Stimulated activated CD4-positive, alpha-beta T cell treated with anti-CD3 and anti-CD28 coated beads, Interleukin-4, amount 100 ng/mL, for 4 hours (primary cell): ENCODE measurements around the gene GULP1.

Source experiments
- DNase-seq, 2 experiments: peaks; one replicate each; pipeline ENCODE4 v3.0.0-alpha.2; 2020

GULP1 gene

DNA sequence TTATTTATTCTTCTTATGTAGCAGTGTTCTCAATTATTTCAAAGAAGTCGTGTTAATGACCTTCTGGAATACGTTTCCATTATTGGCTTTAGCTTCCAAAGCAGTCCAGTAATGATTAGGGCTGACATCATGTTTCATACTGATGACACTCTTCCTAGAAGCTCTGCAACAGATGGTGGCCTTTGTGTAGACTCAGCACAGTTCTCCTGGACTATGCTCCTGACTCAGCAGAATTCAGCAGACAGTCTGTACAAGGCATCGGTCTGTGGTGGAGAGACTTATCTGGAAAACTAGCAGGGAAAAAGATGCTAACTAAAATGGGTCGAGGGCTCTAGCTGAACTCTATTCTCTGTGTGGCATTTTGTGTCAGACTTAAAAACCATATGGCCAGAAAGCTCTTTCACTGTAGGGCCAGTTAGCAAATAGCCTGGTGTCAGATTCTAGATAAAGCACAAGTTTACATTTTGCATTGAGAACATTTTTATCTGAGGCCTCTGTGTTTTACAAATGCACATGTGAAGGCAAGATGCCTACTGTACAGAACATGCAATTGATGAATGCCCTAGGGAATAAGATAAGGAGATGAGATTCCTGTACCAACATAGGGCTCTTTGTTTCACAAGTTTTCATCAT, 35.1 kb downstream of the GULP1 start:
- DNase-seq: no peak

GRCh38 chr2:188327518-188328213, 36.0 kb downstream of the GULP1 start:
- DNase-seq: no peak

DNA sequence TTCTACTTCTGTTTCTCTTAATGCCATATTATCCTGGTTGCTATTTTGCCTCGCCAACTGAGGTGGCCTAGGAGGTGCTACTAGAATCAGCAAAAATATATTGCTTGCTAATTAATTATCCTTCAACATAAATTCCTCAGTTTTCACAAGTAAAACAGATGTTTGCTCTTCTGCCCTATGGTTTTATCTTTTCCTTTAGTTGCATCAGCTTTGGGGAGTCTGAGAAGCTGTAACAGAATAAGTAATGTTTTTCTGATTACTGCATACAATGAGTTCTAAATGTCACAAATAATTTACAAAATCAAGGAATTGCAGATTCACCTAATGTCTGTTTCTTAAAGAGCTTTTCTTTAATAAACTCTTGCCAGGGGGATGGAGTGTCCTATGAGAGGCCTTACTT, 36.7 kb downstream of the GULP1 start:
- DNase-seq: no peak

GRCh38 chr2:188330316-188331053, 38.8 kb downstream of the GULP1 start:
- no peak for DNase-seq

DNA sequence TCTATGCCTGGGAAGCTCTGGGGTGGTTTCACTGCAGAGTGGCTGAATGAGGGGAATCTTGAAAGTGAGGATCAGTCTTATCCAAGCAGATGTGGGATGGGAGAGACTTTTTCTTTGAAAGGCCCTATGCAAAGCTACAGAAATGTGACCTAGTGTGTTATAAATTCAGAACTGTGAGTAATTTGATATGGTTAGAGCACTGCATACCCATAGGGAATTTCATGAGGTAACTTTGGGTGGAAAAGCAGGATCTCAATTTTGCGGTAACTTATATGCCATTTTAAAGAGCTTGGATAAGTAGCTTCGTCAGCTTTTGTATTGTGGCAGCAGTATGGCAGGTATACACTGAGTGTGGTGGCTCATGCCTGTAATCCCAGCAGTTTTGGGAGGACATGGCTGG, 40.9 kb downstream of the GULP1 start:
- DNase-seq: no peak

DNA sequence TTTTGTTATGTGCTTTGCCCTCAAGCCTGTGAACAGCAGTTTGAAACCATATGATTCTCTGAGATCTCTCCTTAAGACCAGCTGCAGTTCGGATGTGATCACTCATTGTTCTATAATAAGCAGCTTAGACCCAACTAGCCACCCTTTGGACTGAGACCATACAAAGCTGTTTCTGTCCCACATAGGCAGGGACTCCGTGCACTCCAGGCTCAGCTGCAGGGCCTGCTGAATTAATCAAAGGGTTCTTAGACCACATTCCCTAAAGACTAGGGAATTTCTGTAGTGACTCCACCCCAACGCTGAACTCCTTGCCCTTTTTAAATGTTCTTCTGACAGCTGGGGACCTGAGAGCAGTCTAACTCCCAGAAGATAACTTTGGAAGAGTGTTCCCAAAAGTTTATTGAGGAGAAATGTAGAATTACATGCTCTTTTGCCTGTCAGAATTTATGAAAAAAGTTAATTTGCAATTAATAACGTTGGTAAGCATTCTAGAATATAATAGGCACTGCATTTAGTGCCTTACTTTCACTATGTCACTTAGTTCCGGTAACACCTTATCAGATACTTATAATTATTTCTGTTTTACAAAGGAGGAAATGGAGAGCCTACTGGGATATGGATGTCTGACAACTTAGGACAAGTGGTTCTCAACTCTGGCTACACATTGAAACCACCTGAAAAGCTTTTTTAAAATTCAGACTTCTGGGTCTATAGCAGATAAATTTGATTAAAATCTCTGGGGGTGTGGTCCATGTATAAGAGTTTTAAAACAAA, 42.3 kb downstream of the GULP1 start:
- no peak for DNase-seq

DNA sequence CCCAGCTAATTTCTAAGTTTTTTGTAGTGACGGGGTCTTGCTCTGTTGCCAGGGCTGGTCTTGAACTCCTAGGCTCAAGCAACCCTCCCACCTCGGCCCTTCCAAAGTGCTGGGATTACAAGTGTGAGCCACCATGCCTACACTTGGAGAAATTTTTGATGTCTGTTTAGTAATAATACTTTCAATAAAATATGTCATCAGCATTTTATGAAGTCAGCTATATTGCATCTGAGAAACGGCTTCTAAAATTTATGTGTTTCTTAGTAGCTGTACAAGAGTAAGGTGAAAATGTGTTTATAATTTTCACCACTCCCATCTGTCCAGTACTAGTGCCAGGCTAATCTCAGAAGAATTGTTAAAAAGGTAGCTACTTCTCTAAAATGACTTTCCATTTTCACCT, 46.8 kb downstream of the GULP1 start:
- DNase-seq: no peak

DNA sequence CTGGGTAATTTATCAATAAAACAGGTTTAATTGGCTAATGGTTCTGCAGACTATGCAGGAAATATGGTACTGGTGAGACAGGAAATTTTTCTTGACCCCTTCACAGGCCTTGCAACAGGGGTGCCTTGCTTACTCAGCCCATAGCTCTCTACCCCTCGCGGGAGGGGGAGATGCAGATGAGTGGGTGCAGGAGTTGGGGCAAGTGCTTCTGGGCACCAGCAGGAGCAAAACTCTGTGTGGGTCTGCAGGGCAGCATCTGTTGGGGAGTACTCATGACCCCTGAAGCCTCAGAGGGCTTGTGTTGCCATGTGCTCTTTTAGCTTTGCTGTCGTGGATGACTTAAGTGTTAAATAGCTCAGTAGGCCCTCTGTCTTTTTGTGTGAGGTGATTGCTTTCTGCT, 48.6 kb downstream of the GULP1 start:
- no peak for DNase-seq

- no peak for DNase-seq
These were observed 53.3 kb downstream of the GULP1 start for GRCh38 chr2:188345020-188345419.

GRCh38 chr2:188345426-188345825, 53.8 kb downstream of the GULP1 start:
- DNase-seq: no peak

DNA sequence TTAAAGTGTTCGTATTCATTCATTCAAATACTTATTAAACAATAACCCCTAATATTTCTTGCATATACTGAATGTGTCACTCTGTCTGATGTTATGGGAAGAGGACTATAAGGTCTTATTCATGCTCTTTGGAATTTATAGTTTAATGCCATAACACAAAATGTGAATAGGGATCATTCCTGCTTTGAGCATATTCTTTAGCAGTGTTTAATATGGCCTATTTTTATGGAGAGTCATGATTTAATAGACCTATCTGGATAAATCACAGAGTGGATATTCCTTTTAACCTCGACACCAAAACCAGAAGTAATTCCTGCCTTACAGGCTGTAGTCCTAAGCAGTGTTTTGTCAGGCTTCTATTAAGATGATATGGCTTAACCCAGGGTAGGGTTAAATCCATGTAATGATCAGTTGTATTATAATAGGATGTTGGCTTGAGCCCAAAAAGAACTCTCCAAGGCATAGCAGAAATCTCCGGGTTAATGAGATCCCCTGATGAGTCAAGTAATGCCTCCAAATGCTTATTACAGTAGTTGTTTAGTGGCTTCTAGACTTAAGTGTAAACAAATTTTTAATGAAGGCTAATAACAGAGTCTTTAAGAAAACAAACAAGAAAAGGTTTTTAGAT, 54.3 kb downstream of the GULP1 start:
- no peak for DNase-seq

GRCh38 chr2:188349019-188349418, 57.3 kb downstream of the GULP1 start:
- no peak for DNase-seq

- no peak for DNase-seq
These were observed 61.6 kb downstream of the GULP1 start for GRCh38 chr2:188353282-188353681.

- no peak for DNase-seq
These were observed 69.0 kb downstream of the GULP1 start for GRCh38 chr2:188360485-188361263.

DNA sequence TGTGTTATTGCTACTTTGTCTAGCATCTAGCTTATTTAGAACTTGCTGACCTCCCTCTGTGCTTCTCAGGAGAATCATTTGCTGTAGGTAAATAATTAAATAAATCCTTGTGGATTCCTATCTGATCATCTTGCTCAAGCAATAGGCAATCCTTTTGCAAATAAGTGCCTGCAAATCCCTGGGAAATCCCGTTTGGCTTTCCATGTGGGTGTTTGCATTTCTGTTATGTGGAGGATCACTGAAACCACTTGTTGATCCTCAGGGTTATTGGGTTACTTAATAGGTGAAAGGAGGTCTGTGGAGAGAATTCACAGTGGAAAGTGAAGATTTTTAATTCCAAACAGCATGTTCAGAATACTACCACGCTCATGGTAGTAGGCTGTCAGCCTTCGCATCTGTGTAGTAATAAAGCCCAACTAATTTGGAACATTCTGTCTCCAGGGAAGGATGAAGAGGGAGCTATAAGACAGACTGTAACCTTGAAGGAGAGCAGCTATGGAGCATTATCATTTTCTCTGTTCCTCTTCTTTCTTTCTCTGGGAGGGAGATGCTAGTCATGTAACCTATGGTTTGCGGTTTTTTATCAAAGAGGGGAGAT, 72.5 kb downstream of the GULP1 start:
- DNase-seq: no peak

DNA sequence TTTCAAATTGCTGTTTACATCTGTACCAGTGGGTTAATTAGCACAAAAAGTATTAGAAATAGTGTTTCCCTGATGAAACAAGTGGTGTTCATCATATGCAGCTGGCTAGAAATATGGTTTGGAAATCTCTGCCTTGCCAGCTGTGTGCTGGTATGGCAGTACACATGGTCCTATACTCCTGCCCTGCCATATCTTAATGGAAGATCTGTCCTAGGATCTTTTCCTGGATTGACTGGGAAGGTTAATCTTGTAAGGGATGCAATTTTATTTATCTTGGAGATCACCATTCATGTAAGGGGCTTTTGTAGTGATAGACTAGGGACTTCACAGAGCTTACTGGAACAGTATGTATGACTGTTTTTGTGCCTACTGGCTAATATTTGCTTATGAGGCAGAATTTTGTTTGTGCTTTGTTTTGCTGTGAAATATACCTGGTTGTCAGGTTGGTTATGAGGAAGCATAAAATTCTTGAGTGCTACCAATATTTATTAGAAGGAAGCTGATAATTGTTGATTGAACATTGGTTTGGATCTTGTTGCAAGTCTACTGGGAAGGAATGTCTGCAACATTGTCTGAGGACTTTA, 73.5 kb downstream of the GULP1 start:
- DNase-seq: no peak

GRCh38 chr2:188367164-188367563, 75.5 kb downstream of the GULP1 start:
- no peak for DNase-seq

DNA sequence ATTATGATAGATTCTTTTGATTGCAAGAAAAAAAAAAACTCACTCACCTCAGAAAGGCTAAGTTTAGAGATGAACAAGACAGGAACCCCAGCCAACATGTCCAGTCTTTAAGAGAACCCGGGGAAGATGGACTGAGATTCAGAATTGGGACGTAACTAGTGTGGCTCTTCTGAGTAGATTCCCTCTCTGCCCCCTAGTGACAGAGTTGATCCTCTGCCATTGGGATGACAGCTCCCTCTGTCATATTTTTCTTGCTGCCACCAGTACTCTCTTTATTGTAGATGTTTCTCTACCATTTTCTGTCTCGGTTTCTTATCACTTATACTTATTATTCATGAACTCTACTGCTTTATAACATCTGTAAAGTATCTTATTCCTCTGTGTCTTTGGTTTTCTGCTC, 77.7 kb downstream of the GULP1 start:
- DNase-seq: no peak

GRCh38 chr2:188378371-188378950, 86.8 kb downstream of the GULP1 start:
- DNase-seq: no peak

DNA sequence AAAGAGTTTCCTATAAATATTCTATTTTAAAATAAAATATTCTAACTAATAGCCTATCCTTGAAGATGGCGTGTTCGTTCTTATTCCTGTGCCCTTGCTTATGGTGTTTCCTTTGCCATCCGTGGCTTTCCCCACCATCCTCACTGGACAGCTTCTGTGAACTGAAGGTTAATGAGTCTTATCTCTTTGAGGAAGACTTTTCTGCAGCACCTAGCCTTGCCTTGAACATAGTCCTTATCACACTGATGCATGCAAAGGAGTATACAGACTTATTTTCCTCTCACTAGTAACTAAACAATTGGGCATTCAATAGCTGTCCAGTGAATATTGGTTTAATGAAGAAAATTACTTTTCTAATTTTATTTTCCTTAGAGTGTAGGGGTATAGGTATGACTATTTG, 88.1 kb downstream of the GULP1 start:
- DNase-seq: no peak

DNA sequence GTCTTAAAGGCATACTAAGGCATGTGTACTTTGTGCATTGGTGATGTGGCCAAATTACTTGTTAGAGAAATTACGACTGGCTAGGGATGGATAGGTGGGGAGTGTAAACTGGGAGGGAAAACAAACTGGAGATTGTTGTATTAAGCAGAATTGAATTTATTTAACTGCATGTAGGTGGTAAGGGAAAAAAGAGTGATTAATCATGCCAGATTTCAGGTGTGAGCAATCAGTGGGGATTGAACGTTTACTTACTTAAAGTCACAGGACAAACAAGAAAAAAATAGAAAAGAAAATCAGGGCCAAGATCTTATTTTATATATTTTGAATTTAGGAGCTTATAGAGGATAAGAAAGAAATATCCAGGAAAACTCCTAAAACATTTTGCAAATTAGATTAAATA, 88.6 kb downstream of the GULP1 start:
- no peak for DNase-seq
